Measurements from ENCODE around the gene JARID2.

- TF ChIP-seq, protein P1, sequence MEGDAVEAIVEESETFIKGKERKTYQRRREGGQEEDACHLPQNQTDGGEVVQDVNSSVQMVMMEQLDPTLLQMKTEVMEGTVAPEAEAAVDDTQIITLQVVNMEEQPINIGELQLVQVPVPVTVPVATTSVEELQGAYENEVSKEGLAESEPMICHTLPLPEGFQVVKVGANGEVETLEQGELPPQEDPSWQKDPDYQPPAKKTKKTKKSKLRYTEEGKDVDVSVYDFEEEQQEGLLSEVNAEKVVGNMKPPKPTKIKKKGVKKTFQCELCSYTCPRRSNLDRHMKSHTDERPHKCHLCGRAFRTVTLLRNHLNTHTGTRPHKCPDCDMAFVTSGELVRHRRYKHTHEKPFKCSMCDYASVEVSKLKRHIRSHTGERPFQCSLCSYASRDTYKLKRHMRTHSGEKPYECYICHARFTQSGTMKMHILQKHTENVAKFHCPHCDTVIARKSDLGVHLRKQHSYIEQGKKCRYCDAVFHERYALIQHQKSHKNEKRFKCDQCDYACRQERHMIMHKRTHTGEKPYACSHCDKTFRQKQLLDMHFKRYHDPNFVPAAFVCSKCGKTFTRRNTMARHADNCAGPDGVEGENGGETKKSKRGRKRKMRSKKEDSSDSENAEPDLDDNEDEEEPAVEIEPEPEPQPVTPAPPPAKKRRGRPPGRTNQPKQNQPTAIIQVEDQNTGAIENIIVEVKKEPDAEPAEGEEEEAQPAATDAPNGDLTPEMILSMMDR (IDR thresholded peaks at IDR 0.05): no peak
- TF ChIP-seq POLR2A (IDR thresholded peaks at IDR 0.05): no peak
Observed at GRCh38 chr6:15332446-15332845, 86.6 kb downstream of the JARID2 start.

Measured in Peyer's patch (tissue), 4 donors.